CD4-positive, alpha-beta T cell (primary cell): ENCODE data around the gene SEL1L3. TPM values are rescaled to one million over a fixed set of nuclear protein-coding genes. Genes with fewer than 3 reads are reported as not detected.

Source experiments
- ATAC-seq: fragments of 200-7000 bp; cut with Tn5 transposase; one replicate; pipeline ENCODE4 v1.10.0; 2022; ENCODE audit warnings: mild to moderate bottlenecking; ENCODE audit not compliant: poor library complexity
- CTCF ChIA-PET: fragments of 350-600 bp; sonication (Branson Sonifier 250); formaldehyde crosslinking; loops from one replicate; lab custom pipeline; 2021; ENCODE audit warnings: antibody characterized with exemption, inconsistent platforms; lab: Charles Lee
- POLR2A ChIA-PET: fragments of 350-600 bp; sonication (Branson Sonifier 250); formaldehyde crosslinking; loops from one replicate; lab custom pipeline; 2021; ENCODE audit warnings: antibody characterized with exemption, inconsistent platforms; lab: Charles Lee
- DNase-seq, 14 experiments: peaks; one replicate each; pipeline ENCODE4 v3.0.0-alpha.2; 2013 to 2020; ENCODE audit warnings: mixed read lengths in 2 of 14
- H3K27ac ChIP-seq, 2 donors: one replicate each; pipeline versions ENCODE4 v1.5.1 to v1.7.0; 2013; ENCODE audit warnings: low read length in 2 of 2, low read depth in 1 of 2, mild to moderate bottlenecking in 1 of 2
- H3K27me3 ChIP-seq, 2 experiments: 1 replicate in 1 of 2; 2 replicates in 1 of 2; pipeline versions ENCODE4 v1.6.1 to v1.7.0; 2013; ENCODE audit warnings: low read length in 2 of 2, control low read depth in 1 of 2, mild to moderate bottlenecking in 1 of 2, moderate library complexity in 1 of 2; ENCODE audit not compliant: insufficient read depth in 2 of 2, control insufficient read depth in 1 of 2
- H3K36me3 ChIP-seq: one replicate; pipeline ENCODE4 v1.6.1; 2013; ENCODE audit warnings: low read length, control low read depth; ENCODE audit not compliant: insufficient read depth
- H3K4me1 ChIP-seq: one replicate; pipeline ENCODE4 v1.6.1; 2013; ENCODE audit warnings: low read length, control low read depth; ENCODE audit not compliant: insufficient read depth
- H3K4me3 ChIP-seq: one replicate; pipeline ENCODE4 v1.5.1; 2013; ENCODE audit warnings: mild to moderate bottlenecking, low read length, moderate library complexity
- H3K9me3 ChIP-seq, 2 experiments: 1 replicate in 1 of 2; 2 replicates in 1 of 2; pipeline versions ENCODE4 v1.6.1 to v1.7.0; 2013; ENCODE audit warnings: low read length in 2 of 2, mild to moderate bottlenecking in 2 of 2, control low read depth in 1 of 2, moderate library complexity in 1 of 2; ENCODE audit not compliant: control insufficient read depth in 1 of 2, insufficient read depth in 1 of 2
- H3K27ac Mint-ChIP-seq: one replicate; pipeline ENCODE4 v1.8.0; 2020; ENCODE audit warnings: mixed read lengths
- H3K27me3 Mint-ChIP-seq: one replicate; pipeline ENCODE4 v1.8.0; 2021; ENCODE audit warnings: mixed read lengths
- H3K36me3 Mint-ChIP-seq: one replicate; pipeline ENCODE4 v1.8.0; 2021; ENCODE audit warnings: low read depth, mixed read lengths
- H3K4me1 Mint-ChIP-seq: one replicate; pipeline ENCODE4 v1.8.0; 2021; ENCODE audit warnings: low read depth, mixed read lengths
- H3K4me3 Mint-ChIP-seq: one replicate; pipeline ENCODE4 v1.8.0; 2020; ENCODE audit warnings: mild to moderate bottlenecking, mixed read lengths
- H3K9me3 Mint-ChIP-seq: one replicate; pipeline ENCODE4 v1.8.0; 2020; ENCODE audit warnings: mixed read lengths
- CTCF ChIP-seq: fragments of 200-600 bp; IDR thresholded peaks from one replicate; pipeline ENCODE4 v1.8.0; 2022; ENCODE audit warnings: antibody characterized with exemption, mild to moderate bottlenecking
- intact Hi-C, 2 experiments: fragments of 100-400 bp; cut with DNase I in 1 of 2; cut with micrococcal nuclease in 1 of 2; formaldehyde crosslinking; loops; one replicate each; pipeline versions ENCODE4 v1.15.1 to v1.9.0; 2023 to 2025; cut with DNase I, micrococcal nuclease
- total RNA-seq, 174 experiments: library from RNA in 2 of 174; stranded (reverse) in 2 of 174; gene quantifications; one replicate each; pipeline ENCODE4 v1.2.3 and lab custom pipeline; 2021 to 2026

Gene SEL1L3
- total RNA-seq, 2 experiments from 2014 or later: 34.9 to 36.5 TPM

DNA sequence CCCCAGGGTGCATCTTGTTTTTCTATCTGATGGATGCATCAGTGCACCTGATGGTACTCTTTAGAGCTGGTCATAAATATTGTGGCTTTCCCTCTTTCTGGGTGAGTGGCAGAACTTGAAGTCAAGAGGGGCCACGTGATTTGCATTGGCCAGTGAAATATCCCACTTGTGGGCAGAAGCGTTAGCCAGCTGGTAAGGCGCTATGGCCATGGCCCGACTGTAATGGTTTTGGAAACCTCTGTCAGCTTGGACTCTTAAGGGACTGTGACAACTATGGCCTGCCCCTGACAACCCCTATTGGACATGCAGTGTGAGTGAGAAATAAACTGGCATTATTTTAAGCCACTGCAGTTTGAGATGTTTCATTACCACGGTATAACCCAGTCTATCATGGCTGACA is 72.8 kb downstream of the SEL1L3 start:
- no peaks in the 10 kb centered on the region for H3K9me3 ChIP-seq
- no peaks in the 10 kb centered on the region for H3K27me3 ChIP-seq
- H3K4me1 ChIP-seq: no peaks in the 10 kb centered on the region
- no peak overlapping the region for H3K27ac Mint-ChIP-seq
- H3K27me3 Mint-ChIP-seq: no peaks in the 10 kb centered on the region
- H3K4me3 Mint-ChIP-seq: no peak overlapping the region
- no peak overlapping the region for H3K4me3 ChIP-seq
- peaks cover 59% of the 10 kb centered on the region for H3K36me3 ChIP-seq
- H3K27ac ChIP-seq: no peak overlapping the region
- ATAC-seq (no peak), DNase-seq (no peak)
- no peaks in the 10 kb centered on the region for H3K4me1 Mint-ChIP-seq
- ChIA-PET CTCF (no interaction called here), POLR2A (no interaction called here)
- intact Hi-C loops: no loop called here
- no peak for TF ChIP-seq CTCF
- peaks cover 93% of the 10 kb centered on the region for H3K36me3 Mint-ChIP-seq
- H3K9me3 Mint-ChIP-seq: no peaks in the 10 kb centered on the region

- no peak overlapping the region for H3K4me3 ChIP-seq
- Mint-ChIP-seq H3K9me3 (no peaks in the 10 kb centered on the region), H3K27ac (no peak overlapping the region), H3K27me3 (no peaks in the 10 kb centered on the region), H3K4me1 (no peaks in the 10 kb centered on the region), H3K4me3 (no peak overlapping the region), H3K36me3 (peaks cover 94% of the 10 kb centered on the region)
- no peaks in the 10 kb centered on the region for H3K4me1 ChIP-seq
- POLR2A ChIA-PET: no interaction called here
- intact Hi-C loops: no loop called here
- ATAC-seq (no peak), DNase-seq (no peak)
- peaks cover 70% of the 10 kb centered on the region for H3K36me3 ChIP-seq
- H3K27ac ChIP-seq: no peak overlapping the region
- CTCF ChIA-PET: no interaction called here
- H3K9me3 ChIP-seq: no peaks in the 10 kb centered on the region
- no peaks in the 10 kb centered on the region for H3K27me3 ChIP-seq
- no peak for TF ChIP-seq CTCF
These were observed 74.0 kb downstream of the SEL1L3 start for GRCh38 chr4:25788703-25789238.

GRCh38 chr4:25786497-25787065 is 76.2 kb downstream of the SEL1L3 start:
- no peaks in the 10 kb centered on the region for H3K27me3 Mint-ChIP-seq
- DNase-seq (no peak), ATAC-seq (no peak)
- Histone ChIP-seq H3K27me3 (no peaks in the 10 kb centered on the region), H3K36me3 (peaks cover 81% of the 10 kb centered on the region), H3K27ac (no peak overlapping the region), H3K9me3 (no peaks in the 10 kb centered on the region), H3K4me1 (no peaks in the 10 kb centered on the region), H3K4me3 (no peak overlapping the region)
- intact Hi-C loops: no loop called here
- ChIA-PET POLR2A (no interaction called here), CTCF (no interaction called here)
- H3K36me3 Mint-ChIP-seq: peaks cover 97% of the 10 kb centered on the region
- no peak overlapping the region for H3K4me3 Mint-ChIP-seq
- no peak overlapping the region for H3K27ac Mint-ChIP-seq
- no peaks in the 10 kb centered on the region for H3K9me3 Mint-ChIP-seq
- no peaks in the 10 kb centered on the region for H3K4me1 Mint-ChIP-seq
- no peak for TF ChIP-seq CTCF
